ENCODE results near the gene ANKRD13B. TPM values are rescaled to one million over a fixed set of nuclear protein-coding genes. Genes with fewer than 3 reads are reported as not detected.

ANKRD13B gene
- total RNA-seq, 1 experiment from 2014 or later, result 45.5 TPM

GRCh38 chr17:29611351-29612093, 18.6 kb downstream of the ANKRD13B start:
- no peak for DNase-seq (ENCODE audit: low spot score)
- peaks cover 38% of the 10 kb centered on the region for H3K27me3 Mint-ChIP-seq (ENCODE audit: low read depth)
- CTCF ChIA-PET, result interaction anchor here (2.3 to 9.2 kb wide), 2 partner anchors 14 to 19 kb away, joined by 30 to 272 read pairs; partner anchors contain the start of gene ANKRD13B
- no peak for ATAC-seq
- no peak overlapping the region for H3K27ac Mint-ChIP-seq
- no peaks in the 10 kb centered on the region for H3K9me3 Mint-ChIP-seq
- H3K36me3 Mint-ChIP-seq, result peaks cover 4% of the 10 kb centered on the region; the same call in 1 of the 2 replicates
- POLR2A ChIA-PET, result no interaction called here
- TF ChIP-seq ZNF263 (CRISPR knock-in tag; IDR thresholded peaks at IDR 0.05; ENCODE audit: low read depth) (no peak), IRF2 (CRISPR knock-in tag; IDR thresholded peaks at IDR 0.05; ENCODE audit: borderline replicate concordance, low read depth) (no peak), ZNF317 (CRISPR knock-in tag; IDR thresholded peaks at IDR 0.05; ENCODE audit: borderline replicate concordance, low read depth) (no peak), IRF1 (CRISPR knock-in tag; IDR thresholded peaks at IDR 0.05) (no peak), SP1 (CRISPR knock-in tag; conservative IDR thresholded peaks at IDR 0.05) (no peak), ATF1 (CRISPR knock-in tag; IDR thresholded peaks at IDR 0.05) (no peak), USF1 (CRISPR knock-in tag; IDR thresholded peaks at IDR 0.05) (no peak), GRHL2 (CRISPR knock-in tag; IDR thresholded peaks at IDR 0.05; ENCODE audit: insufficient replicate concordance, severe bottlenecking) (no peak), EMX1 (CRISPR knock-in tag; IDR thresholded peaks at IDR 0.05) (no peak), ATF2 (CRISPR knock-in tag; IDR thresholded peaks at IDR 0.05; ENCODE audit: borderline replicate concordance, low read depth) (no peak), ELF4 (CRISPR knock-in tag; IDR thresholded peaks at IDR 0.05; ENCODE audit: low read depth) (no peak), GABPB1 (CRISPR knock-in tag; IDR thresholded peaks at IDR 0.05) (no peak), MXD4 (CRISPR knock-in tag; IDR thresholded peaks at IDR 0.05; ENCODE audit: borderline replicate concordance) (no peak), JUN (CRISPR knock-in tag; IDR thresholded peaks at IDR 0.05) (no peak), NR1H2 (CRISPR knock-in tag; IDR thresholded peaks at IDR 0.05) (no peak)
- TF ChIP-seq, protein P1, sequence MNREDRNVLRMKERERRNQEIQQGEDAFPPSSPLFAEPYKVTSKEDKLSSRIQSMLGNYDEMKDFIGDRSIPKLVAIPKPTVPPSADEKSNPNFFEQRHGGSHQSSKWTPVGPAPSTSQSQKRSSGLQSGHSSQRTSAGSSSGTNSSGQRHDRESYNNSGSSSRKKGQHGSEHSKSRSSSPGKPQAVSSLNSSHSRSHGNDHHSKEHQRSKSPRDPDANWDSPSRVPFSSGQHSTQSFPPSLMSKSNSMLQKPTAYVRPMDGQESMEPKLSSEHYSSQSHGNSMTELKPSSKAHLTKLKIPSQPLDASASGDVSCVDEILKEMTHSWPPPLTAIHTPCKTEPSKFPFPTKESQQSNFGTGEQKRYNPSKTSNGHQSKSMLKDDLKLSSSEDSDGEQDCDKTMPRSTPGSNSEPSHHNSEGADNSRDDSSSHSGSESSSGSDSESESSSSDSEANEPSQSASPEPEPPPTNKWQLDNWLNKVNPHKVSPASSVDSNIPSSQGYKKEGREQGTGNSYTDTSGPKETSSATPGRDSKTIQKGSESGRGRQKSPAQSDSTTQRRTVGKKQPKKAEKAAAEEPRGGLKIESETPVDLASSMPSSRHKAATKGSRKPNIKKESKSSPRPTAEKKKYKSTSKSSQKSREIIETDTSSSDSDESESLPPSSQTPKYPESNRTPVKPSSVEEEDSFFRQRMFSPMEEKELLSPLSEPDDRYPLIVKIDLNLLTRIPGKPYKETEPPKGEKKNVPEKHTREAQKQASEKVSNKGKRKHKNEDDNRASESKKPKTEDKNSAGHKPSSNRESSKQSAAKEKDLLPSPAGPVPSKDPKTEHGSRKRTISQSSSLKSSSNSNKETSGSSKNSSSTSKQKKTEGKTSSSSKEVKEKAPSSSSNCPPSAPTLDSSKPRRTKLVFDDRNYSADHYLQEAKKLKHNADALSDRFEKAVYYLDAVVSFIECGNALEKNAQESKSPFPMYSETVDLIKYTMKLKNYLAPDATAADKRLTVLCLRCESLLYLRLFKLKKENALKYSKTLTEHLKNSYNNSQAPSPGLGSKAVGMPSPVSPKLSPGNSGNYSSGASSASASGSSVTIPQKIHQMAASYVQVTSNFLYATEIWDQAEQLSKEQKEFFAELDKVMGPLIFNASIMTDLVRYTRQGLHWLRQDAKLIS (CRISPR knock-in tag; IDR thresholded peaks at IDR 0.05; ENCODE audit: borderline replicate concordance), result no peak
- TF ChIP-seq, protein P2, sequence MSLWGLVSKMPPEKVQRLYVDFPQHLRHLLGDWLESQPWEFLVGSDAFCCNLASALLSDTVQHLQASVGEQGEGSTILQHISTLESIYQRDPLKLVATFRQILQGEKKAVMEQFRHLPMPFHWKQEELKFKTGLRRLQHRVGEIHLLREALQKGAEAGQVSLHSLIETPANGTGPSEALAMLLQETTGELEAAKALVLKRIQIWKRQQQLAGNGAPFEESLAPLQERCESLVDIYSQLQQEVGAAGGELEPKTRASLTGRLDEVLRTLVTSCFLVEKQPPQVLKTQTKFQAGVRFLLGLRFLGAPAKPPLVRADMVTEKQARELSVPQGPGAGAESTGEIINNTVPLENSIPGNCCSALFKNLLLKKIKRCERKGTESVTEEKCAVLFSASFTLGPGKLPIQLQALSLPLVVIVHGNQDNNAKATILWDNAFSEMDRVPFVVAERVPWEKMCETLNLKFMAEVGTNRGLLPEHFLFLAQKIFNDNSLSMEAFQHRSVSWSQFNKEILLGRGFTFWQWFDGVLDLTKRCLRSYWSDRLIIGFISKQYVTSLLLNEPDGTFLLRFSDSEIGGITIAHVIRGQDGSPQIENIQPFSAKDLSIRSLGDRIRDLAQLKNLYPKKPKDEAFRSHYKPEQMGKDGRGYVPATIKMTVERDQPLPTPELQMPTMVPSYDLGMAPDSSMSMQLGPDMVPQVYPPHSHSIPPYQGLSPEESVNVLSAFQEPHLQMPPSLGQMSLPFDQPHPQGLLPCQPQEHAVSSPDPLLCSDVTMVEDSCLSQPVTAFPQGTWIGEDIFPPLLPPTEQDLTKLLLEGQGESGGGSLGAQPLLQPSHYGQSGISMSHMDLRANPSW (CRISPR knock-in tag; conservative IDR thresholded peaks at IDR 0.05; ENCODE audit: low read depth), result no peak
- TF ChIP-seq, protein P3, sequence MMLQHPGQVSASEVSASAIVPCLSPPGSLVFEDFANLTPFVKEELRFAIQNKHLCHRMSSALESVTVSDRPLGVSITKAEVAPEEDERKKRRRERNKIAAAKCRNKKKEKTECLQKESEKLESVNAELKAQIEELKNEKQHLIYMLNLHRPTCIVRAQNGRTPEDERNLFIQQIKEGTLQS (CRISPR knock-in tag; conservative IDR thresholded peaks at IDR 0.05), result no peak
- TF ChIP-seq, protein P4, sequence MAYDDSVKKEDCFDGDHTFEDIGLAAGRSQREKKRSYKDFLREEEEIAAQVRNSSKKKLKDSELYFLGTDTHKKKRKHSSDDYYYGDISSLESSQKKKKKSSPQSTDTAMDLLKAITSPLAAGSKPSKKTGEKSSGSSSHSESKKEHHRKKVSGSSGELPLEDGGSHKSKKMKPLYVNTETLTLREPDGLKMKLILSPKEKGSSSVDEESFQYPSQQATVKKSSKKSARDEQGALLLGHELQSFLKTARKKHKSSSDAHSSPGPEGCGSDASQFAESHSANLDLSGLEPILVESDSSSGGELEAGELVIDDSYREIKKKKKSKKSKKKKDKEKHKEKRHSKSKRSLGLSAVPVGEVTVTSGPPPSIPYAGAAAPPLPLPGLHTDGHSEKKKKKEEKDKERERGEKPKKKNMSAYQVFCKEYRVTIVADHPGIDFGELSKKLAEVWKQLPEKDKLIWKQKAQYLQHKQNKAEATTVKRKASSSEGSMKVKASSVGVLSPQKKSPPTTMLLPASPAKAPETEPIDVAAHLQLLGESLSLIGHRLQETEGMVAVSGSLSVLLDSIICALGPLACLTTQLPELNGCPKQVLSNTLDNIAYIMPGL (CRISPR knock-in tag; IDR thresholded peaks at IDR 0.05), result no peak
- no peak overlapping the region for H3K4me3 Mint-ChIP-seq
- peaks cover 21% of the 10 kb centered on the region for H3K4me1 Mint-ChIP-seq

All from WTC11 (cell line).